Measurements from ENCODE around the gene GFI1B. TPM values are rescaled to one million over a fixed set of nuclear protein-coding genes. Genes with fewer than 3 reads are reported as not detected.

The GFI1B gene
- polyA plus RNA-seq, 2 of the 4 experiments (the other 2 are of a cell fraction) = 0.09 TPM; not detected in 1

DNA sequence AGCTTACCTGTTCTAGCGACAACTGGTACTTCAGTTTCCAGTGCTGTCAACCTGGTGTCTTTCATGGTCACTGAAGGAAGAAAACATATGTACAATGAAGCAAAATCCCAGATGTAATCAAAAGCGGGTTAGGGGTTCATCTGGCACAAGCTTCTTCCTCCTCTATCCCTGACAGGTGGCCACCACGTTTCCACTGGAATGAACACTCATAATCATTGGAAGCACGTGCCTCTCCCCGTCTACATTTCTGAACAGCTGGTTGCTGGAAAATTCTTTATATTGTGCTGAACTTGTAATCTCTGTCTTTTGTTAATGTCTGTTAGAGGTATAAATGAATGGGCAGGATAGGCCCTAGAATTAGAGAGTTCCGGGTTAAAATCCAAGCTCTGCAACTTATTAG, 43.5 kb upstream of the GFI1B start (continued):
- TF ChIP-seq, protein P1, sequence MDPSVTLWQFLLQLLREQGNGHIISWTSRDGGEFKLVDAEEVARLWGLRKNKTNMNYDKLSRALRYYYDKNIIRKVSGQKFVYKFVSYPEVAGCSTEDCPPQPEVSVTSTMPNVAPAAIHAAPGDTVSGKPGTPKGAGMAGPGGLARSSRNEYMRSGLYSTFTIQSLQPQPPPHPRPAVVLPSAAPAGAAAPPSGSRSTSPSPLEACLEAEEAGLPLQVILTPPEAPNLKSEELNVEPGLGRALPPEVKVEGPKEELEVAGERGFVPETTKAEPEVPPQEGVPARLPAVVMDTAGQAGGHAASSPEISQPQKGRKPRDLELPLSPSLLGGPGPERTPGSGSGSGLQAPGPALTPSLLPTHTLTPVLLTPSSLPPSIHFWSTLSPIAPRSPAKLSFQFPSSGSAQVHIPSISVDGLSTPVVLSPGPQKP (IDR thresholded peaks at IDR 0.05; ENCODE audit: low read depth, low read length) = no peak
- TF ChIP-seq NPAS2 (CRISPR knock-in tag; IDR thresholded peaks at IDR 0.05; ENCODE audit: borderline replicate concordance) = no peak
- TF ChIP-seq MAFK (IDR thresholded peaks at IDR 0.05; ENCODE audit: partially characterized antibody) = no peak
- TF ChIP-seq CHD4 (IDR thresholded peaks at IDR 0.05; ENCODE audit: borderline replicate concordance) = no peak
- TF ChIP-seq POLR2AphosphoS2 (conservative IDR thresholded peaks at IDR 0.05; ENCODE audit: low read length) = no peak

DNA sequence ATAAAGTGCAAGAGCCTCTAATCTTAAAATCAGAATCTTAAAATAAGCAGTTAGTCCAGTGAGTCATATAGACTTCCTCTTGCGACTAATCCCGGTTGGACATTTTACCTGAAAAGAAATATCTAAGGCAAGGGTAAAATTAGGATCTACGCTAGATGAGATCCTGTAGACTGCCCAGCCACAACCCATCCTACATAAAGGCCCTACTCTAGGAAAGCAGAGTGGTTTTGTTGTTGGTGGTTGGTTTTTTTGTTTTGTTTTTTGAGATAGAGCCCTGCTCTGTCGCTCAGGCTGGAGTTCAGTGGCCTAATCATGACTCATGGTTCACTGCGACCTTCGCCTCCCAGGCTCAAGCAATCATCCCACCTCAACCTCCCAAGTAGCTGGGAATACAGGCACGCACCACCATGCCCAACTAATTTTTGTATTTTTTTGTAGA, 41.0 kb upstream of the GFI1B start:
- POLR2A ChIA-PET = no interaction called here

DNA sequence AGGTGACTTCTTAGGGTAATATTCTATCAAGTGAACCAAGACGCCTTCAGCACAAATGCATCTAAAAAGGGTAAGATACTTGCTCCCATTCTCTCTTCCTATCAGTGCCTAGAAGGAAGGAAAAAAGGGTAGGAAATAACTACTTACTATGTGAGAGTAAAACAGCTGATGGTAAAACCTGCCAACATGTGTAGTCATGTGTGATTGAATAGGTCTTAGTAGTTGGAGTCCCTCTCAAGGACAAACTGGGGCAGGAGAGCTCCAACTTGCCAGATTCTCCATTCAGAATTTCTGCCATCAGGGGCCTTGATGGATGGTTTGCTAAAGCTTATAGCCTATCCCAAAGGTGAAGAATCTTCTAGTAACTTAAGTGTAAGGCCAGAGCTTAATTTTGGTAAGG, 39.3 kb upstream of the GFI1B start:
- Histone ChIP-seq H3K4me1 (peaks cover 19% of the 10 kb centered on the region), H3K9me3 (no peaks in the 10 kb centered on the region), H3K27ac (no peak overlapping the region), H3K4me2 (no peak overlapping the region), H3K4me3 (no peak overlapping the region)
- no peak for TF ChIP-seq CBX2 (IDR thresholded peaks at IDR 0.05; ENCODE audit: borderline replicate concordance, low read depth)
- no peak for TF ChIP-seq POLR2AphosphoS2 (conservative IDR thresholded peaks at IDR 0.05; ENCODE audit: low read length)
- no peak for TF ChIP-seq RFX5 (IDR thresholded peaks at IDR 0.05)
- no peak for TF ChIP-seq NR3C1 (IDR thresholded peaks at IDR 0.05)
- FAIRE-seq (no peak), DNase-seq (ENCODE audit: low read depth in 1 of 2, low spot score in 1 of 2) (no peak), ATAC-seq (no peak)
- ChIA-PET POLR2A (no interaction called here), CTCF (interaction anchor here (1.0 to 2.0 kb wide), 3 partner anchors 13 to 19 kb away, joined by 3 to 4 read pairs (median 4); no protein-coding TSS in a partner anchor)
- 96% methylated on average over 1 of the region's 1 CpG for WGBS (ENCODE audit: missing lambda C conversion rate)

More for the DNA sequence above, 41.0 kb upstream of the GFI1B start:
- CTCF ChIA-PET = interaction anchor here (1.7 kb wide), 1 partner anchor 11 kb away, joined by 4 read pairs; no protein-coding TSS in a partner anchor
- no peaks in the 10 kb centered on the region for H3K9me3 ChIP-seq
- H3K27ac ChIP-seq = no peak overlapping the region
- ATAC-seq (no peak), FAIRE-seq (no peak), DNase-seq (ENCODE audit: low read depth in 1 of 2, low spot score in 1 of 2) (no peak)
- H3K4me1 ChIP-seq = peaks cover 8% of the 10 kb centered on the region
- TF ChIP-seq ZC3H11A (IDR thresholded peaks at IDR 0.05) (no peak), CBX2 (IDR thresholded peaks at IDR 0.05; ENCODE audit: borderline replicate concordance, low read depth) (no peak), HDAC2 (IDR thresholded peaks at IDR 0.05) (no peak)
- H3K4me3 ChIP-seq = no peak overlapping the region
- 93% methylated on average over 7 of the region's 7 CpGs for WGBS (ENCODE audit: missing lambda C conversion rate)
- H3K4me2 ChIP-seq = no peak overlapping the region

DNA sequence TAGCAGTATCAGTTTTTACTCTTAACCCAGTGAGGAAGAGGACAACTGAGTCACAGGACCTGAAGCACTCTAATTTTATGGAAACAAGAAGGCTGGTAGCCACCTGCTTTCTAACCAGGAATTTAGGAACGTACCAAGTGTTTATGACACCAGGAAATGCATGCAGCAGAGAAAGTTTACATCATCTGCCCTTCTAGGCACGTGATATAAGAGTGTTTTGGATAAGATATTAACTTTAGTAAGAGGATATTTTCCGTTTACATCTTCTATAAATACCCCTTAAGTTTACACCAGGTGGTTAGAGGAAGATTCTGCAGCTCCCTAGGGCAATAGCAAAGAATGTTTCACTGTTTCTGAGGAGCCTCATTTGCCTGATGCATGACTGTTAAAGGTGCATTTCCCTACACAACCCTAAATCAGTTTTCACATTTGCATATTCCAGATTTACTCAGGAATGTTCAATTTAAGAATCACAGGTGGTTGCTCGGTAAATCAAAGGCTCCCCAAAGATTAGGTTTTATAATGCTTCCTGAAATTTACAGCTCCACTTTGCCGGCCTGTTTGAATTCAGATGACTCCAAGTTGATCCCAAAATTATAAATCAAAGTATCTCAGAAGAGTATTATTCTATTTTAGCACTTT, 35.8 kb upstream of the GFI1B start:
- DNase-seq (ENCODE audit: low read depth in 1 of 2, low spot score in 1 of 2) (no peak), ATAC-seq (no peak), FAIRE-seq (no peak)
- 50% methylated on average over 5 of the region's 5 CpGs for WGBS (ENCODE audit: missing lambda C conversion rate)
- H3K27ac ChIP-seq = no peak overlapping the region
- no peaks in the 10 kb centered on the region for H3K9me3 ChIP-seq
- ChIA-PET CTCF (interaction anchor here (1.0 to 2.6 kb wide), 5 partner anchors 10 to 79 kb away, joined by 4 to 9 read pairs (median 5); no protein-coding TSS in a partner anchor), POLR2A (no interaction called here)
- peak overlapping the region; percentile 99 for H3K4me2 ChIP-seq
- TF ChIP-seq HOXB13 (CRISPR knock-in tag; IDR thresholded peaks at IDR 0.05; ENCODE audit: low read depth) (no peak), JUN (IDR thresholded peaks at IDR 0.05) (no peak), SREBF2 (IDR thresholded peaks at IDR 0.05) (no peak), NR3C1 (IDR thresholded peaks at IDR 0.05) (no peak), KDM1A (IDR thresholded peaks at IDR 0.05; ENCODE audit: low read depth) (no peak), CHD4 (IDR thresholded peaks at IDR 0.05; ENCODE audit: borderline replicate concordance) (no peak), TP53 (CRISPR knock-in tag; IDR thresholded peaks at IDR 0.05) (no peak), CEBPB (IDR thresholded peaks at IDR 0.05) (no peak), JUNB (IDR thresholded peaks at IDR 0.05) (no peak), POLR2AphosphoS2 (conservative IDR thresholded peaks at IDR 0.05; ENCODE audit: low read length) (no peak), MAZ (IDR thresholded peaks at IDR 0.05; ENCODE audit: borderline replicate concordance, low read depth, low read length) (no peak), EHF (CRISPR knock-in tag; IDR thresholded peaks at IDR 0.05) (no peak)
- TF ChIP-seq, protein P2, sequence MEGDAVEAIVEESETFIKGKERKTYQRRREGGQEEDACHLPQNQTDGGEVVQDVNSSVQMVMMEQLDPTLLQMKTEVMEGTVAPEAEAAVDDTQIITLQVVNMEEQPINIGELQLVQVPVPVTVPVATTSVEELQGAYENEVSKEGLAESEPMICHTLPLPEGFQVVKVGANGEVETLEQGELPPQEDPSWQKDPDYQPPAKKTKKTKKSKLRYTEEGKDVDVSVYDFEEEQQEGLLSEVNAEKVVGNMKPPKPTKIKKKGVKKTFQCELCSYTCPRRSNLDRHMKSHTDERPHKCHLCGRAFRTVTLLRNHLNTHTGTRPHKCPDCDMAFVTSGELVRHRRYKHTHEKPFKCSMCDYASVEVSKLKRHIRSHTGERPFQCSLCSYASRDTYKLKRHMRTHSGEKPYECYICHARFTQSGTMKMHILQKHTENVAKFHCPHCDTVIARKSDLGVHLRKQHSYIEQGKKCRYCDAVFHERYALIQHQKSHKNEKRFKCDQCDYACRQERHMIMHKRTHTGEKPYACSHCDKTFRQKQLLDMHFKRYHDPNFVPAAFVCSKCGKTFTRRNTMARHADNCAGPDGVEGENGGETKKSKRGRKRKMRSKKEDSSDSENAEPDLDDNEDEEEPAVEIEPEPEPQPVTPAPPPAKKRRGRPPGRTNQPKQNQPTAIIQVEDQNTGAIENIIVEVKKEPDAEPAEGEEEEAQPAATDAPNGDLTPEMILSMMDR (IDR thresholded peaks at IDR 0.05) = no peak
- TF ChIP-seq, protein P3, sequence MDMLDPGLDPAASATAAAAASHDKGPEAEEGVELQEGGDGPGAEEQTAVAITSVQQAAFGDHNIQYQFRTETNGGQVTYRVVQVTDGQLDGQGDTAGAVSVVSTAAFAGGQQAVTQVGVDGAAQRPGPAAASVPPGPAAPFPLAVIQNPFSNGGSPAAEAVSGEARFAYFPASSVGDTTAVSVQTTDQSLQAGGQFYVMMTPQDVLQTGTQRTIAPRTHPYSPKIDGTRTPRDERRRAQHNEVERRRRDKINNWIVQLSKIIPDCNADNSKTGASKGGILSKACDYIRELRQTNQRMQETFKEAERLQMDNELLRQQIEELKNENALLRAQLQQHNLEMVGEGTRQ (IDR thresholded peaks at IDR 0.05) = no peak
- TF ChIP-seq, protein P4, sequence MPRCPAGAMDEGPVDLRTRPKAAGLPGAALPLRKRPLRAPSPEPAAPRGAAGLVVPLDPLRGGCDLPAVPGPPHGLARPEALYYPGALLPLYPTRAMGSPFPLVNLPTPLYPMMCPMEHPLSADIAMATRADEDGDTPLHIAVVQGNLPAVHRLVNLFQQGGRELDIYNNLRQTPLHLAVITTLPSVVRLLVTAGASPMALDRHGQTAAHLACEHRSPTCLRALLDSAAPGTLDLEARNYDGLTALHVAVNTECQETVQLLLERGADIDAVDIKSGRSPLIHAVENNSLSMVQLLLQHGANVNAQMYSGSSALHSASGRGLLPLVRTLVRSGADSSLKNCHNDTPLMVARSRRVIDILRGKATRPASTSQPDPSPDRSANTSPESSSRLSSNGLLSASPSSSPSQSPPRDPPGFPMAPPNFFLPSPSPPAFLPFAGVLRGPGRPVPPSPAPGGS (IDR thresholded peaks at IDR 0.05) = no peak
- TF ChIP-seq, protein P5, sequence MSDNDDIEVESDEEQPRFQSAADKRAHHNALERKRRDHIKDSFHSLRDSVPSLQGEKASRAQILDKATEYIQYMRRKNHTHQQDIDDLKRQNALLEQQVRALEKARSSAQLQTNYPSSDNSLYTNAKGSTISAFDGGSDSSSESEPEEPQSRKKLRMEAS (IDR thresholded peaks at IDR 0.05) = no peak
- no peak overlapping the region; the same call in 2 of the 3 replicates for H3K4me3 ChIP-seq
- H3K4me1 ChIP-seq = peaks cover 28% of the 10 kb centered on the region
